Esophagus squamous epithelium (tissue), 4 donors: ENCODE results near the gene ADK.

Experiments used
- POLR2A ChIP-seq, 4 donors: fragments of 450-650 bp; IDR thresholded peaks; one replicate each; pipeline ENCODE4 v1.6.1; 2017; ENCODE audit warnings: antibody characterized with exemption in 4 of 4, mild to moderate bottlenecking in 4 of 4, moderate library complexity in 3 of 4
- TF ChIP-seq, protein P1 (sequence below), 6 experiments: fragments of 450-650 bp in 4 of 6; fragments of 200-600 bp in 2 of 6; sonication (generic) in 2 of 6; IDR thresholded peaks; one replicate each; pipeline ENCODE4 v1.5.1; 2016 to 2019; ENCODE audit warnings: antibody characterized with exemption in 6 of 6, mild to moderate bottlenecking in 4 of 6, moderate library complexity in 4 of 6

DNA sequence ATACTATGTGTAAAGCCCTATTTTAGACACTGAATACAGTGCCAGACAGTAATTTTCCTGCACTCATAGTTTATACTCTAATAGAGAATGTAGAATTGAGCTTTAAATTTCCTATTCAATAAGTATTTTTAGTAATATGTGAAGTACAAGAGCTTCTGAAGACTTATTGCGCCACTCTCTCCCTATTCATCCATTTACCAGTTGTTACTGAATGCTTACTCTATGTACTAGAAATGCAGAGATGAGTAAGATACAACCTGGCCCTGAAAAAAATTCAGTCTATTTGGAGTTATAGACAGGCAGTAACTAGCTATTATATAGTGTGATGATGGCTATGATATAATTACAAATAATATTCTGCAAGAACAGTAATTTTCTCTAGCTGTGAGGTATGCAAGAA is 98.8 kb downstream of the ADK start:
- TF ChIP-seq, protein P1, sequence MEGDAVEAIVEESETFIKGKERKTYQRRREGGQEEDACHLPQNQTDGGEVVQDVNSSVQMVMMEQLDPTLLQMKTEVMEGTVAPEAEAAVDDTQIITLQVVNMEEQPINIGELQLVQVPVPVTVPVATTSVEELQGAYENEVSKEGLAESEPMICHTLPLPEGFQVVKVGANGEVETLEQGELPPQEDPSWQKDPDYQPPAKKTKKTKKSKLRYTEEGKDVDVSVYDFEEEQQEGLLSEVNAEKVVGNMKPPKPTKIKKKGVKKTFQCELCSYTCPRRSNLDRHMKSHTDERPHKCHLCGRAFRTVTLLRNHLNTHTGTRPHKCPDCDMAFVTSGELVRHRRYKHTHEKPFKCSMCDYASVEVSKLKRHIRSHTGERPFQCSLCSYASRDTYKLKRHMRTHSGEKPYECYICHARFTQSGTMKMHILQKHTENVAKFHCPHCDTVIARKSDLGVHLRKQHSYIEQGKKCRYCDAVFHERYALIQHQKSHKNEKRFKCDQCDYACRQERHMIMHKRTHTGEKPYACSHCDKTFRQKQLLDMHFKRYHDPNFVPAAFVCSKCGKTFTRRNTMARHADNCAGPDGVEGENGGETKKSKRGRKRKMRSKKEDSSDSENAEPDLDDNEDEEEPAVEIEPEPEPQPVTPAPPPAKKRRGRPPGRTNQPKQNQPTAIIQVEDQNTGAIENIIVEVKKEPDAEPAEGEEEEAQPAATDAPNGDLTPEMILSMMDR (IDR thresholded peaks at IDR 0.05), result no peak
- no peak for TF ChIP-seq POLR2A (IDR thresholded peaks at IDR 0.05)
